ENCODE measurements around the gene YIF1B. TPM values are rescaled to one million over a fixed set of nuclear protein-coding genes. Genes with fewer than 3 reads are reported as not detected.

Gene YIF1B
- total and polyA plus RNA-seq, 2 experiments from 2014 or later, result 82.8 to 106 TPM

DNA sequence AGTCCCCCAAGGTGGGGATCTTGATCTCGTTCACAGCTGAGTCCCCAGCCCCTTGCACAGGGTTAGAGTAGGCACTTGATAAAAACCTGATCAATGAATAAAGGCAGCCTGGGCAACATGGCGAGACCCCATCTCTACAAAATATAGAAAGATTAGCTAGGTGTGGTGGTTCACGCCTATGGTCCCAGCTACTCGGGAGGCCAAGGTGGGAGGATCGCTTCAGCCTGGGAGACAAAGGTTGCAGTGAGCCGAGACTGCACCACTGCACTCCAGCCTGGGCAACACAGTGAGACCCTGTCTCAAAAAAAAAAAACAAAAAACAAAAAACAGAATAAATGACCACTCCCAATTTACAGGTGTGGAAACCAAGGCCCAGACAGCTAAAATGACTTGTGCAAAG is 4.8 kb downstream of the YIF1B start:
- H3K4me1 Mint-ChIP-seq, result peaks cover 10% of the 10 kb centered on the region
- peaks cover 6% of the 10 kb centered on the region for H4K20me1 ChIP-seq (replicated peaks; ENCODE audit: insufficient read depth)
- no peak overlapping the region for H3K27ac ChIP-seq (ENCODE audit: low read depth)
- H3K36me3 ChIP-seq (ENCODE audit: insufficient read depth), result 0 out of 2 replicates have a peak, but pooled peaks cover 3% of the 10 kb centered on the region
- peaks cover 6% of the 10 kb centered on the region; the same call in 2 of the 3 replicates for H3K36me3 Mint-ChIP-seq (ENCODE audit: low read depth)
- H3K9me2 ChIP-seq (ENCODE audit: insufficient read depth), result no peaks in the 10 kb centered on the region
- peaks cover 4% of the 10 kb centered on the region for H3F3A ChIP-seq (replicated peaks; ENCODE audit: low read depth)
- TF ChIP-seq NANOG (IDR thresholded peaks at IDR 0.05; ENCODE audit: borderline replicate concordance) (no peak), POLR2AphosphoS5 (IDR thresholded peaks at IDR 0.05; ENCODE audit: low read depth) (no peak), EZH2 (IDR thresholded peaks at IDR 0.05; ENCODE audit: low read depth, unreplicated experiment) (no peak), ZNF114 (CRISPR knock-in tag; IDR thresholded peaks at IDR 0.05) (no peak), JUNB (IDR thresholded peaks at IDR 0.05; ENCODE audit: unreplicated experiment) (no peak)
- TF ChIP-seq, protein P1, sequence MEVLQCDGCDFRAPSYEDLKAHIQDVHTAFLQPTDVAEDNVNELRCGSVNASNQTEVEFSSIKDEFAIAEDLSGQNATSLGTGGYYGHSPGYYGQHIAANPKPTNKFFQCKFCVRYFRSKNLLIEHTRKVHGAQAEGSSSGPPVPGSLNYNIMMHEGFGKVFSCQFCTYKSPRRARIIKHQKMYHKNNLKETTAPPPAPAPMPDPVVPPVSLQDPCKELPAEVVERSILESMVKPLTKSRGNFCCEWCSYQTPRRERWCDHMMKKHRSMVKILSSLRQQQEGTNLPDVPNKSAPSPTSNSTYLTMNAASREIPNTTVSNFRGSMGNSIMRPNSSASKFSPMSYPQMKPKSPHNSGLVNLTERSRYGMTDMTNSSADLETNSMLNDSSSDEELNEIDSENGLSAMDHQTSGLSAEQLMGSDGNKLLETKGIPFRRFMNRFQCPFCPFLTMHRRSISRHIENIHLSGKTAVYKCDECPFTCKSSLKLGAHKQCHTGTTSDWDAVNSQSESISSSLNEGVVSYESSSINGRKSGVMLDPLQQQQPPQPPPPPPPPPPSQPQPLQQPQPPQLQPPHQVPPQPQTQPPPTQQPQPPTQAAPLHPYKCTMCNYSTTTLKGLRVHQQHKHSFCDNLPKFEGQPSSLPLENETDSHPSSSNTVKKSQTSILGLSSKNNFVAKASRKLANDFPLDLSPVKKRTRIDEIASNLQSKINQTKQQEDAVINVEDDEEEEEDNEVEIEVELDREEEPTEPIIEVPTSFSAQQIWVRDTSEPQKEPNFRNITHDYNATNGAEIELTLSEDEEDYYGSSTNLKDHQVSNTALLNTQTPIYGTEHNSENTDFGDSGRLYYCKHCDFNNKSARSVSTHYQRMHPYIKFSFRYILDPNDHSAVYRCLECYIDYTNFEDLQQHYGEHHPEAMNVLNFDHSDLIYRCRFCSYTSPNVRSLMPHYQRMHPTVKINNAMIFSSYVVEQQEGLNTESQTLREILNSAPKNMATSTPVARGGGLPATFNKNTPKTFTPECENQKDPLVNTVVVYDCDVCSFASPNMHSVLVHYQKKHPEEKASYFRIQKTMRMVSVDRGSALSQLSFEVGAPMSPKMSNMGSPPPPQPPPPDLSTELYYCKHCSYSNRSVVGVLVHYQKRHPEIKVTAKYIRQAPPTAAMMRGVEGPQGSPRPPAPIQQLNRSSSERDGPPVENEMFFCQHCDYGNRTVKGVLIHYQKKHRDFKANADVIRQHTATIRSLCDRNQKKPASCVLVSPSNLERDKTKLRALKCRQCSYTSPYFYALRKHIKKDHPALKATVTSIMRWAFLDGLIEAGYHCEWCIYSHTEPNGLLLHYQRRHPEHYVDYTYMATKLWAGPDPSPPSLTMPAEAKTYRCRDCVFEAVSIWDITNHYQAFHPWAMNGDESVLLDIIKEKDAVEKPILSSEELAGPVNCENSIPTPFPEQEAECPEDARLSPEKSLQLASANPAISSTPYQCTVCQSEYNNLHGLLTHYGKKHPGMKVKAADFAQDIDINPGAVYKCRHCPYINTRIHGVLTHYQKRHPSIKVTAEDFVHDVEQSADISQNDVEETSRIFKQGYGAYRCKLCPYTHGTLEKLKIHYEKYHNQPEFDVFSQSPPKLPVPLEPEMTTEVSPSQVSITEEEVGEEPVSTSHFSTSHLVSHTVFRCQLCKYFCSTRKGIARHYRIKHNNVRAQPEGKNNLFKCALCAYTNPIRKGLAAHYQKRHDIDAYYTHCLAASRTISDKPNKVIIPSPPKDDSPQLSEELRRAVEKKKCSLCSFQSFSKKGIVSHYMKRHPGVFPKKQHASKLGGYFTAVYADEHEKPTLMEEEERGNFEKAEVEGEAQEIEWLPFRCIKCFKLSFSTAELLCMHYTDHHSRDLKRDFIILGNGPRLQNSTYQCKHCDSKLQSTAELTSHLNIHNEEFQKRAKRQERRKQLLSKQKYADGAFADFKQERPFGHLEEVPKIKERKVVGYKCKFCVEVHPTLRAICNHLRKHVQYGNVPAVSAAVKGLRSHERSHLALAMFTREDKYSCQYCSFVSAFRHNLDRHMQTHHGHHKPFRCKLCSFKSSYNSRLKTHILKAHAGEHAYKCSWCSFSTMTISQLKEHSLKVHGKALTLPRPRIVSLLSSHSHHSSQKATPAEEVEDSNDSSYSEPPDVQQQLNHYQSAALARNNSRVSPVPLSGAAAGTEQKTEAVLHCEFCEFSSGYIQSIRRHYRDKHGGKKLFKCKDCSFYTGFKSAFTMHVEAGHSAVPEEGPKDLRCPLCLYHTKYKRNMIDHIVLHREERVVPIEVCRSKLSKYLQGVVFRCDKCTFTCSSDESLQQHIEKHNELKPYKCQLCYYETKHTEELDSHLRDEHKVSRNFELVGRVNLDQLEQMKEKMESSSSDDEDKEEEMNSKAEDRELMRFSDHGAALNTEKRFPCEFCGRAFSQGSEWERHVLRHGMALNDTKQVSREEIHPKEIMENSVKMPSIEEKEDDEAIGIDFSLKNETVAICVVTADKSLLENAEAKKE (CRISPR knock-in tag; IDR thresholded peaks at IDR 0.05), result no peak
- TF ChIP-seq, protein P2, sequence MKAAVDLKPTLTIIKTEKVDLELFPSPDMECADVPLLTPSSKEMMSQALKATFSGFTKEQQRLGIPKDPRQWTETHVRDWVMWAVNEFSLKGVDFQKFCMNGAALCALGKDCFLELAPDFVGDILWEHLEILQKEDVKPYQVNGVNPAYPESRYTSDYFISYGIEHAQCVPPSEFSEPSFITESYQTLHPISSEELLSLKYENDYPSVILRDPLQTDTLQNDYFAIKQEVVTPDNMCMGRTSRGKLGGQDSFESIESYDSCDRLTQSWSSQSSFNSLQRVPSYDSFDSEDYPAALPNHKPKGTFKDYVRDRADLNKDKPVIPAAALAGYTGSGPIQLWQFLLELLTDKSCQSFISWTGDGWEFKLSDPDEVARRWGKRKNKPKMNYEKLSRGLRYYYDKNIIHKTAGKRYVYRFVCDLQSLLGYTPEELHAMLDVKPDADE (IDR thresholded peaks at IDR 0.05), result no peak
- H3K27me3 Mint-ChIP-seq (ENCODE audit: insufficient read depth, low read depth, poor library complexity), result peaks cover 17% of the 10 kb centered on the region
- DNase-seq (ENCODE audit: low spot score), result no peak
- no peak overlapping the region for H2AFZ ChIP-seq
- H3K4me3 ChIP-seq, result no peak overlapping the region
- H3K9me3 Mint-ChIP-seq, result no peaks in the 10 kb centered on the region; the same call in 2 of the 3 replicates
- peaks cover 14% of the 10 kb centered on the region; the same call in 1 of the 2 replicates for H3K79me2 ChIP-seq (replicated peaks; ENCODE audit: insufficient read depth)
- ATAC-seq, result no peak
- H3K4me2 ChIP-seq, result no peak overlapping the region
- H3K27me3 ChIP-seq (ENCODE audit: insufficient read depth), result no peaks in the 10 kb centered on the region
- H3K4me3 Mint-ChIP-seq, result no peak overlapping the region
- H3K27ac Mint-ChIP-seq, result no peak overlapping the region
- H3K4me1 ChIP-seq (ENCODE audit: insufficient read depth), result peaks cover 5% of the 10 kb centered on the region; the same call in 1 of the 2 replicates
